Hepatocyte (in vitro differentiated cells): ENCODE data around the gene PABPN1L. TPM values are rescaled to one million over a fixed set of nuclear protein-coding genes. Genes with fewer than 3 reads are reported as not detected.
A peak's percentile ranks its signal among the peaks of the same experiment; 100 is the strongest.

Source experiments
- DNase-seq: peaks from one replicate; pipeline ENCODE4 v3.0.0-alpha.2; 2016; ENCODE audit warnings: low spot score
- H2AFZ ChIP-seq: fragments of 200-600 bp; sonication (generic); 2 replicates; pipeline ENCODE4 v1.6.0; 2016; ENCODE audit warnings: antibody characterized with exemption, mild to moderate bottlenecking
- H3K27ac ChIP-seq: fragments of 200-600 bp; sonication (generic); 2 replicates; pipeline ENCODE4 v1.5.1; 2016; ENCODE audit warnings: mild to moderate bottlenecking
- H3K27me3 ChIP-seq: fragments of 200-600 bp; sonication (generic); 2 replicates; pipeline ENCODE4 v1.6.1; 2016
- H3K36me3 ChIP-seq: fragments of 200-600 bp; sonication (generic); replicated peaks from 2 replicates; pipeline ENCODE4 v1.5.1; 2016; ENCODE audit warnings: low read depth; ENCODE audit not compliant: insufficient read depth
- H3K4me1 ChIP-seq: fragments of 200-600 bp; sonication (generic); 2 replicates; pipeline ENCODE4 v1.5.1; 2016; ENCODE audit warnings: mild to moderate bottlenecking, moderate library complexity; ENCODE audit not compliant: insufficient read depth
- H3K4me2 ChIP-seq: fragments of 200-600 bp; sonication (generic); 2 replicates; pipeline ENCODE4 v1.6.0; 2016
- H3K4me3 ChIP-seq: fragments of 200-600 bp; sonication (generic); 2 replicates; pipeline ENCODE4 v1.5.1; 2016; ENCODE audit warnings: mild to moderate bottlenecking
- H3K79me2 ChIP-seq: fragments of 200-600 bp; sonication (generic); 2 replicates; pipeline ENCODE4 v1.6.0; 2017; ENCODE audit warnings: mild to moderate bottlenecking
- H3K9me2 ChIP-seq: fragments of 200-600 bp; sonication (generic); replicated peaks from 2 replicates; pipeline ENCODE4 v1.6.0; 2017; ENCODE audit warnings: mild to moderate bottlenecking; ENCODE audit not compliant: insufficient read depth
- H3K9me3 ChIP-seq: fragments of 200-600 bp; sonication (generic); 2 replicates; pipeline ENCODE4 v1.5.1; 2016; ENCODE audit warnings: low read depth, mild to moderate bottlenecking
- H4K20me1 ChIP-seq: fragments of 200-600 bp; sonication (generic); 2 replicates; pipeline ENCODE4 v1.6.0; 2016; ENCODE audit warnings: mild to moderate bottlenecking; ENCODE audit not compliant: insufficient read depth, poor library complexity, severe bottlenecking
- EZH2 ChIP-seq: fragments of 200-600 bp; sonication (generic); IDR thresholded peaks from 2 replicates; pipeline ENCODE4 v1.6.1; 2016; ENCODE audit warnings: antibody characterized with exemption, mild to moderate bottlenecking, borderline replicate concordance
- EZH2phosphoT487 ChIP-seq: fragments of 200-600 bp; sonication (generic); IDR thresholded peaks from one replicate; pipeline ENCODE4 v1.6.1; 2018; ENCODE audit warnings: antibody characterized with exemption, mild to moderate bottlenecking, low read depth, moderate library complexity; ENCODE audit not compliant: unreplicated experiment, severe bottlenecking
- WGBS: methylation state at CpG from one replicate; pipeline ENCODE4 v1.1.6; 2016; ENCODE audit warnings: low lambda C conversion rate; ENCODE audit errors: missing lambda C conversion rate; 5-methylcytosine and 5-hydroxymethylcytosine counted together
- polyA plus RNA-seq: library from polyadenylated mRNA; unstranded; fragments of >200 nt; fragmentation: Nextera tagmentation; extraction: Ambion mirVana; gene quantifications from 2 replicates; pipeline ENCODE4 v1.2.1, GENCODE V29; 2016
- total RNA-seq: library from RNA; depleted of rRNA; stranded (reverse); fragments of >200 nt; gene quantifications from 2 replicates; pipeline ENCODE4 v1.2.3, GENCODE V29; 2014
- TF ChIP-seq, protein P1 (sequence below): fragments of 200-600 bp; sonication (generic); IDR thresholded peaks from 2 replicates; pipeline ENCODE4 v1.5.1; 2016; ENCODE audit warnings: antibody characterized with exemption, mild to moderate bottlenecking; ENCODE audit not compliant: poor library complexity

PABPN1L gene
- total and polyA plus RNA-seq, 2 experiments from 2014 or later, result not detected

DNA sequence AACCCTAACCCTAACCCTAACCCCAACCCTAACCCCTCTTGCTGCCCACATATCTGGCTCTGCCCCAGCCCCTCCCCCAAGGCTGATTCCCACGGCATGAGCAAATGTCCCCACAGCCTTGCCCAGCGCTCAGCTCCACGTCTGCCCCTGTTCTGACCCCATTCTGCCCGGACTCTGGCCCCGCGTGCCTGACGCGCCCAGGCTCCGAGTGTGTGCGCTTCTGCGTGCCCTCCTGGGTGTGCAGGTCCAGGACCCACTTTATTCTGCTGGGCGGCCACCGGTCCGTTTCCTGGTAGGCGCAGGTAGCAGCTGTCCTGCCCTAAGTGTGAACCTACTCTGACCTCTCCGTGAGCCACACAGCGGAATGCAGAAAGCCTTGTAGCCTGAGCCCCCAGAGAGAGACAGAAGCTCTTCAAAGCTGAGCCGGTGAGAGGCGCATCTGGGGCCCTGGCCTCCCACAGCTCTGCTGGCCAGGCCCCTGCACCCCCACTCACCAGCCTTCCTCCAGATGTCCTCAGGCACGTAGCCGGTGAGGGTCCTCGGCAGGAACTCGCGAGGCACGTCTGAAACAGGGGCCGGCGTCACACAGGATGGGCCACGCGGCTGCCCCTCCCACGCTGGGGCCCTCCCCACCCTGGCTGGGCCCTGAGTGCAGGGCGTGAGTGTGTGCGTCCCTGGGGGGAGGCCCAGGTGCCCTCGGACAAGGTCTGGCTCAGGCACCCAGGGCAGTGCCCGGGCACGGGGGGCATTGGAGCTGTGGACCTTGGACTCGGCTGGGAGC, 14.0 kb upstream of the PABPN1L start:
- Histone ChIP-seq H3K9me3 (no peaks in the 10 kb centered on the region), H4K20me1 (no peaks in the 10 kb centered on the region), H3K27me3 (no peaks in the 10 kb centered on the region), H2AFZ (no peak overlapping the region), H3K4me3 (no peak overlapping the region), H3K27ac (no peak overlapping the region), H3K9me2 (no peaks in the 10 kb centered on the region), H3K36me3 (no peaks in the 10 kb centered on the region), H3K4me1 (peaks cover 8% of the 10 kb centered on the region), H3K4me2 (peak overlapping the region; percentile 29), H3K79me2 (no peaks in the 10 kb centered on the region)
- DNase-seq, result no peak
- WGBS, result 73% methylated on average over 36 of the region's 36 CpGs
- no peak for TF ChIP-seq EZH2
- TF ChIP-seq EZH2phosphoT487, result no peak
- TF ChIP-seq, protein P1, sequence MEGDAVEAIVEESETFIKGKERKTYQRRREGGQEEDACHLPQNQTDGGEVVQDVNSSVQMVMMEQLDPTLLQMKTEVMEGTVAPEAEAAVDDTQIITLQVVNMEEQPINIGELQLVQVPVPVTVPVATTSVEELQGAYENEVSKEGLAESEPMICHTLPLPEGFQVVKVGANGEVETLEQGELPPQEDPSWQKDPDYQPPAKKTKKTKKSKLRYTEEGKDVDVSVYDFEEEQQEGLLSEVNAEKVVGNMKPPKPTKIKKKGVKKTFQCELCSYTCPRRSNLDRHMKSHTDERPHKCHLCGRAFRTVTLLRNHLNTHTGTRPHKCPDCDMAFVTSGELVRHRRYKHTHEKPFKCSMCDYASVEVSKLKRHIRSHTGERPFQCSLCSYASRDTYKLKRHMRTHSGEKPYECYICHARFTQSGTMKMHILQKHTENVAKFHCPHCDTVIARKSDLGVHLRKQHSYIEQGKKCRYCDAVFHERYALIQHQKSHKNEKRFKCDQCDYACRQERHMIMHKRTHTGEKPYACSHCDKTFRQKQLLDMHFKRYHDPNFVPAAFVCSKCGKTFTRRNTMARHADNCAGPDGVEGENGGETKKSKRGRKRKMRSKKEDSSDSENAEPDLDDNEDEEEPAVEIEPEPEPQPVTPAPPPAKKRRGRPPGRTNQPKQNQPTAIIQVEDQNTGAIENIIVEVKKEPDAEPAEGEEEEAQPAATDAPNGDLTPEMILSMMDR, result no peak

DNA sequence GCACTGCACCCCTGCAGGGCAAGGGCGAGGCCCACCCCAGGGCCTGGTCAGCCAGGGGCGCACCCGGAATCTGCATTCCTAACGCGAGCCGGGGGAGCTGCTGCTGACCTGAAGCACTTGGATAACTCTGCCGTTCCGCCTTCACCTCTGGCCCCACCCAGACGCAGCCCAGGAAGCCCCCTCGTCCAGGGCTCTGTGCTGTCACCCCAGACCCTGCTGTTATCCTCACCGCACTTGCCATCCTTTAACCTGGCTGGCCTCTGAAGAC, 13.3 kb upstream of the PABPN1L start:
- WGBS, result 82% methylated on average over 11 of the region's 11 CpGs
- TF ChIP-seq EZH2 (no peak), EZH2phosphoT487 (no peak)
- TF ChIP-seq, protein P1, result no peak
- H4K20me1 ChIP-seq, result no peaks in the 10 kb centered on the region
- no peaks in the 10 kb centered on the region for H3K36me3 ChIP-seq
- no peak for DNase-seq
- H3K4me2 ChIP-seq, result no peak overlapping the region
- H3K27me3 ChIP-seq, result no peaks in the 10 kb centered on the region
- H2AFZ ChIP-seq, result no peak overlapping the region
- H3K9me2 ChIP-seq, result no peaks in the 10 kb centered on the region
- H3K4me1 ChIP-seq, result peaks cover 8% of the 10 kb centered on the region
- H3K4me3 ChIP-seq, result no peak overlapping the region
- H3K27ac ChIP-seq, result no peak overlapping the region
- no peaks in the 10 kb centered on the region for H3K79me2 ChIP-seq
- H3K9me3 ChIP-seq, result no peaks in the 10 kb centered on the region

DNA sequence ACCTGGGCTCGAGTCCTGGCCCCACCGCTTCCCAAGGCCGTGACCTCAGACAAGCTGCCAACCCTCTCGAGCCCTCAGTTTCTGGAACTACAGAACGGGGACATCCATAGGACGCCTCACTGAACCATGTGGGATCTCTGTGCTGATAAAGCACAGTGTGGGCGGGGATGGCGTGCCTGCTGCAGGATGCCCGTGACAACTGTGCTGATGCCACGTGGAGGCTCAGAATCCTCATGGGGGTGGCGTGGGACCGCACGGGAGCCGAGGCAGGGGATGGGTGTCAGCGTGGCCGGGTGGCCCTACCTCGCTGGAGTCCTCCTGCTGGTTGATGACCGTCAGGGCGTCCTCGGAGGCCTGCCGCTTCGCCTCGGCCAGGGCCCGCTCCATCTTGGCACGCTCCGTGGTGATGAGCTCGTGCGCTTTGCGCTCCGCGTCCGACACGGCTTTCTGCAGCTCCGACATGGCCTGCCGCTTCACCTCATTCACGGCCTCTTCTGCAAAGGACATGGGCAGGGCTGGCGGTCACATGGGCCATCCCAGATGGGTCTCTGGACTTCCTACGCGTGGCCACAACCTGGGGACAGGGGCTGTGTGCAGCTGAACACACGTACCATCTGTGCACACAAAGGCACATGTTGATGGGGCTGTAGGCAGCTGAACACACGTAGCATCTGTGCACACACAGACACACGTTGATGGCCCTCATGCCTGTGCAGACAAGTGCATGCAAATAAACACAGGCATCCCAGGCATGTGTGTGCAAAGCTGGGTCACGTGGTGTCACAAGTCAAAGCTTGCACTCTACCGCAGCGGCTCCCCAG, 12.7 kb upstream of the PABPN1L start:
- no peaks in the 10 kb centered on the region for H4K20me1 ChIP-seq
- no peak overlapping the region for H3K4me3 ChIP-seq
- no peak overlapping the region for H3K27ac ChIP-seq
- no peaks in the 10 kb centered on the region for H3K9me2 ChIP-seq
- H3K27me3 ChIP-seq, result no peaks in the 10 kb centered on the region
- 94% methylated on average over 45 of the region's 45 CpGs for WGBS
- no peaks in the 10 kb centered on the region for H3K79me2 ChIP-seq
- no peaks in the 10 kb centered on the region for H3K9me3 ChIP-seq
- peaks cover 8% of the 10 kb centered on the region for H3K4me1 ChIP-seq
- no peak for DNase-seq
- no peak overlapping the region for H3K4me2 ChIP-seq
- H2AFZ ChIP-seq, result no peak overlapping the region
- TF ChIP-seq EZH2, result no peak
- TF ChIP-seq EZH2phosphoT487, result no peak
- TF ChIP-seq, protein P1, result no peak
- no peaks in the 10 kb centered on the region for H3K36me3 ChIP-seq
